Mesenchymal stem cell (in vitro differentiated cells and primary cell): Measurements from ENCODE around the gene FBXL15.
A peak's percentile ranks its signal among the peaks of the same experiment; 100 is the strongest.

ENCODE experiments used
- DNase-seq: peaks from one replicate; pipeline ENCODE4 v3.0.0-alpha.2; 2013
- H2AFZ ChIP-seq: one replicate; pipeline ENCODE4 v1.6.1; 2013; ENCODE audit warnings: low read depth, mild to moderate bottlenecking, control low read depth, inconsistent platforms, low read length, moderate library complexity
- H2AK5ac ChIP-seq: 2 replicates; pipeline ENCODE4 v1.6.1; 2013; ENCODE audit warnings: low read length, moderate library complexity, mild to moderate bottlenecking, inconsistent platforms; ENCODE audit not compliant: severe bottlenecking
- H2BK120ac ChIP-seq: one replicate; pipeline ENCODE4 v1.6.1; 2013; ENCODE audit warnings: low read depth, mild to moderate bottlenecking, inconsistent platforms, low read length, moderate library complexity
- H2BK12ac ChIP-seq, 2 experiments: one replicate each; pipeline ENCODE4 v1.6.1; 2013; ENCODE audit warnings: inconsistent platforms in 2 of 2, low read length in 2 of 2, mild to moderate bottlenecking in 2 of 2, moderate library complexity in 2 of 2, control low read depth in 1 of 2
- H2BK15ac ChIP-seq: one replicate; pipeline ENCODE4 v1.6.1; 2013; ENCODE audit warnings: mild to moderate bottlenecking, low read depth, inconsistent platforms; ENCODE audit not compliant: poor library complexity, severe bottlenecking
- H2BK5ac ChIP-seq: 2 replicates; pipeline ENCODE4 v1.6.1; 2013; ENCODE audit warnings: low read depth, mild to moderate bottlenecking, low read length, control low read depth, inconsistent platforms; ENCODE audit not compliant: poor library complexity, severe bottlenecking
- H3K14ac ChIP-seq, 2 experiments: one replicate each; pipeline ENCODE4 v1.6.1; 2013; ENCODE audit warnings: inconsistent platforms in 2 of 2, low read length in 2 of 2, control low read depth in 1 of 2, mild to moderate bottlenecking in 1 of 2, moderate library complexity in 1 of 2
- H3K18ac ChIP-seq, 2 experiments: one replicate each; pipeline ENCODE4 v1.6.1; 2013; ENCODE audit warnings: inconsistent platforms in 2 of 2, low read length in 2 of 2, control low read depth in 1 of 2, low read depth in 1 of 2, mild to moderate bottlenecking in 1 of 2
- H3K23ac ChIP-seq, 2 experiments: one replicate each; pipeline ENCODE4 v1.6.1; 2013; ENCODE audit warnings: inconsistent platforms in 2 of 2, low read length in 2 of 2, mild to moderate bottlenecking in 2 of 2, moderate library complexity in 2 of 2, control low read depth in 1 of 2
- H3K27ac ChIP-seq: 2 replicates; pipeline ENCODE4 v1.5.1; 2013; ENCODE audit warnings: mild to moderate bottlenecking, moderate library complexity, low read length, control low read depth, inconsistent platforms; ENCODE audit not compliant: poor library complexity, severe bottlenecking
- H3K27me3 ChIP-seq, 2 experiments: 2 replicates each; pipeline versions ENCODE4 v1.6.1 to v1.7.0; 2013; ENCODE audit warnings: low read length in 2 of 2, mild to moderate bottlenecking in 2 of 2, moderate library complexity in 2 of 2, control low read depth in 1 of 2, inconsistent platforms in 1 of 2; ENCODE audit not compliant: control insufficient read depth in 1 of 2, insufficient read depth in 1 of 2
- H3K36me3 ChIP-seq, 2 experiments: 2 replicates each; pipeline versions ENCODE4 v1.6.1 to v1.7.0; 2013; ENCODE audit warnings: low read length in 2 of 2, control low read depth in 1 of 2, inconsistent platforms in 1 of 2, low read depth in 1 of 2, mild to moderate bottlenecking in 1 of 2; ENCODE audit not compliant: insufficient read depth in 2 of 2, control insufficient read depth in 1 of 2
- H3K4ac ChIP-seq, 2 experiments: one replicate each; pipeline ENCODE4 v1.6.1; 2013; ENCODE audit warnings: inconsistent platforms in 2 of 2, low read length in 2 of 2, mild to moderate bottlenecking in 2 of 2, moderate library complexity in 2 of 2, control low read depth in 1 of 2, low read depth in 1 of 2
- H3K4me1 ChIP-seq: 2 replicates; pipeline ENCODE4 v1.6.1; 2013; ENCODE audit warnings: low read depth, low read length, control low read depth; ENCODE audit not compliant: control insufficient read depth, insufficient read depth
- H3K4me2 ChIP-seq: 2 replicates; pipeline ENCODE4 v1.6.1; 2013; ENCODE audit warnings: low read length, mild to moderate bottlenecking, inconsistent platforms; ENCODE audit not compliant: poor library complexity, severe bottlenecking
- H3K4me3 ChIP-seq, 2 experiments: 2 replicates each; pipeline versions ENCODE4 v1.5.1 to v1.7.0; 2013; ENCODE audit warnings: low read length in 2 of 2, mild to moderate bottlenecking in 2 of 2, control low read depth in 1 of 2, low read depth in 1 of 2; ENCODE audit not compliant: insufficient read depth in 1 of 2
- H3K79me1 ChIP-seq: replicated peaks from 2 replicates; pipeline ENCODE4 v1.6.1; 2013; ENCODE audit warnings: mild to moderate bottlenecking, control low read depth, low read length, inconsistent platforms; ENCODE audit not compliant: poor library complexity, severe bottlenecking
- H3K9ac ChIP-seq: 2 replicates; pipeline ENCODE4 v1.7.0; 2013; ENCODE audit warnings: mild to moderate bottlenecking, low read length, moderate library complexity
- H3K9me3 ChIP-seq: 2 replicates; pipeline ENCODE4 v1.7.0; 2013; ENCODE audit warnings: mild to moderate bottlenecking, low read length; ENCODE audit not compliant: control insufficient read depth
- H4K8ac ChIP-seq: one replicate; pipeline ENCODE4 v1.6.1; 2013; ENCODE audit warnings: inconsistent platforms, mild to moderate bottlenecking, low read length, moderate library complexity
- H4K91ac ChIP-seq: one replicate; pipeline ENCODE4 v1.6.1; 2013; ENCODE audit warnings: mild to moderate bottlenecking, low read length, inconsistent platforms
- WGBS: methylation state at CpG from one replicate; pipeline ENCODE4 v1.1.7; 2013; ENCODE audit warnings: mixed read lengths; 5-methylcytosine and 5-hydroxymethylcytosine counted together

The FBXL15 gene

GRCh38 chr10:102414749-102415148, 5.9 kb upstream of the FBXL15 start:
- WGBS: 79% methylated on average over 20 of the region's 20 CpGs
- Histone ChIP-seq H3K14ac (no peak overlapping the region), H3K79me1 (no peaks in the 10 kb centered on the region), H2BK120ac (no peak overlapping the region), H2BK12ac (no peak overlapping the region), H3K18ac (no peak overlapping the region), H4K8ac (no peak overlapping the region), H3K4me3 (no peak overlapping the region), H2BK5ac (no peak overlapping the region), H3K9ac (no peak overlapping the region), H3K4me1 (peaks cover 22% of the 10 kb centered on the region), H3K4me2 (no peak overlapping the region), H3K27me3 (peaks cover 89 to 92% of the 10 kb centered on the region in 2 experiments), H2AK5ac (no peak overlapping the region), H3K4ac (no peak overlapping the region), H4K91ac (no peak overlapping the region), H3K9me3 (no peaks in the 10 kb centered on the region), H3K36me3 (no peaks in the 10 kb centered on the region), H2AFZ (no peak overlapping the region), H2BK15ac (no peak overlapping the region), H3K23ac (peak overlapping the region in 1 of 2 experiments; percentile 9), H3K27ac (no peak overlapping the region)
- no peak for DNase-seq

GRCh38 chr10:102416283-102416682, 4.4 kb upstream of the FBXL15 start:
- no peak overlapping the region for H3K4me3 ChIP-seq
- no peak overlapping the region for H3K18ac ChIP-seq
- no peak for DNase-seq
- no peak overlapping the region for H4K91ac ChIP-seq
- no peak overlapping the region for H3K4me2 ChIP-seq
- no peaks in the 10 kb centered on the region for H3K9me3 ChIP-seq
- H3K9ac ChIP-seq: no peak overlapping the region
- H2BK15ac ChIP-seq: peak overlapping the region; percentile 18
- no peak overlapping the region for H3K4ac ChIP-seq
- H3K36me3 ChIP-seq: no peaks in the 10 kb centered on the region
- H3K14ac ChIP-seq: no peak overlapping the region
- WGBS: 77% methylated on average over 6 of the region's 9 CpGs
- H2BK5ac ChIP-seq: no peak overlapping the region
- H3K79me1 ChIP-seq: no peaks in the 10 kb centered on the region
- no peak overlapping the region for H3K27ac ChIP-seq
- no peak overlapping the region for H2BK120ac ChIP-seq
- H3K27me3 ChIP-seq: peaks cover 74 to 77% of the 10 kb centered on the region in 2 experiments
- no peak overlapping the region for H4K8ac ChIP-seq
- no peak overlapping the region for H2BK12ac ChIP-seq
- H3K23ac ChIP-seq: no peak overlapping the region
- H3K4me1 ChIP-seq: peaks cover 20% of the 10 kb centered on the region
- no peak overlapping the region for H2AFZ ChIP-seq
- H2AK5ac ChIP-seq: no peak overlapping the region

- Histone ChIP-seq H3K79me1 (peaks cover 4% of the 10 kb centered on the region), H3K9me3 (no peaks in the 10 kb centered on the region), H2AFZ (no peak overlapping the region), H2BK12ac (no peak overlapping the region), H2BK120ac (no peak overlapping the region), H3K18ac (no peak overlapping the region), H3K4me1 (peaks cover 20% of the 10 kb centered on the region), H2BK15ac (peak overlapping the region; percentile 18), H3K27ac (no peak overlapping the region), H3K4me3 (no peak overlapping the region), H3K27me3 (peaks cover 70 to 73% of the 10 kb centered on the region in 2 experiments), H3K9ac (no peak overlapping the region), H4K91ac (no peak overlapping the region), H3K4me2 (no peak overlapping the region), H4K8ac (no peak overlapping the region), H3K23ac (no peak overlapping the region), H2BK5ac (no peak overlapping the region), H3K36me3 (no peaks in the 10 kb centered on the region), H3K4ac (no peak overlapping the region), H3K14ac (no peak overlapping the region), H2AK5ac (no peak overlapping the region)
- 86% methylated on average over 20 of the region's 20 CpGs for WGBS
- no peak for DNase-seq
Observed at GRCh38 chr10:102416695-102417094, 3.9 kb upstream of the FBXL15 start.

GRCh38 chr10:102418622-102419268, 1.9 kb upstream of the FBXL15 start, which contains the start of gene PSD:
TSS of gene PSD (minus strand) at chr10:102418785. CDS start at chr10:102417038, 1,747 bp downstream.
- Histone ChIP-seq H3K23ac (no peak within 1 kb of the TSS), H2BK5ac (no peak within 1 kb of the TSS), H3K14ac (no peak within 1 kb of the TSS), H3K18ac (no peak within 1 kb of the TSS), H2BK120ac (no peak within 1 kb of the TSS), H3K4me2 (peak within 1 kb of the TSS; percentile 96), H3K4ac (no peak within 1 kb of the TSS), H4K91ac (no peak within 1 kb of the TSS), H4K8ac (no peak within 1 kb of the TSS), H3K36me3 (peaks cover 9 to 16% of the 10 kb centered on the region in 2 experiments), H2BK12ac (no peak within 1 kb of the TSS), H2AFZ (no peak within 1 kb of the TSS), H3K9me3 (no peaks in the 10 kb centered on the region), H3K27me3 (peaks cover 49 to 52% of the 10 kb centered on the region in 2 experiments), H3K27ac (no peak within 1 kb of the TSS), H3K9ac (no peak within 1 kb of the TSS), H3K79me1 (peaks cover 10% of the 10 kb centered on the region), H3K4me1 (peaks cover 33% of the 10 kb centered on the region), H2AK5ac (no peak within 1 kb of the TSS), H3K4me3 (peak within 1 kb of the TSS; percentile 47 to 94), H2BK15ac (no peak within 1 kb of the TSS)
- WGBS: 3% methylated on average over 38 of the region's 45 CpGs
- DNase-seq: no peak
